BLaER1 treated with 17β-estradiol and CSF1 and Interleukin-3, amounts not matched to agents 10 nM and 100 nM (cell line): ENCODE data around the gene PLK2.

Experiments used
- H3K27ac ChIP-seq, 11 experiments: shearing (Covaris generic); formaldehyde crosslinking; 2 replicates each; pipeline ENCODE4 v1.8.1; 2022
- H3K27me3 ChIP-seq, 11 experiments: shearing (Covaris generic); formaldehyde crosslinking; 2 replicates each; pipeline ENCODE4 v1.8.1; 2022
- H3K36me3 ChIP-seq, 11 experiments: shearing (Covaris generic); formaldehyde crosslinking; 2 replicates each; pipeline ENCODE4 v1.8.1; 2022
- H3K4me1 ChIP-seq, 10 experiments: shearing (Covaris generic); formaldehyde crosslinking; 2 replicates each; pipeline ENCODE4 v1.8.1; 2022
- H3K4me2 ChIP-seq, 11 experiments: shearing (Covaris generic); formaldehyde crosslinking; 2 replicates each; pipeline ENCODE4 v1.8.1; 2022
- H3K4me3 ChIP-seq, 10 experiments: shearing (Covaris generic); formaldehyde crosslinking; 2 replicates each; pipeline ENCODE4 v1.8.1; 2022
- H3K9ac ChIP-seq, 11 experiments: shearing (Covaris generic); formaldehyde crosslinking; 2 replicates each; pipeline ENCODE4 v1.8.1; 2022
- H3K9me3 ChIP-seq, 11 experiments: shearing (Covaris generic); formaldehyde crosslinking; replicated peaks in 1 of 11; 2 replicates each; pipeline ENCODE4 v1.8.1; 2022
- H4K20me1 ChIP-seq, 11 experiments: shearing (Covaris generic); formaldehyde crosslinking; 2 replicates each; pipeline ENCODE4 v1.8.1; 2022
- Cebpa-rat ChIP-seq, 11 experiments: shearing (Covaris generic); IDR thresholded peaks; 2 replicates each; pipeline ENCODE4 v1.8.1; 2022

Gene PLK2

DNA sequence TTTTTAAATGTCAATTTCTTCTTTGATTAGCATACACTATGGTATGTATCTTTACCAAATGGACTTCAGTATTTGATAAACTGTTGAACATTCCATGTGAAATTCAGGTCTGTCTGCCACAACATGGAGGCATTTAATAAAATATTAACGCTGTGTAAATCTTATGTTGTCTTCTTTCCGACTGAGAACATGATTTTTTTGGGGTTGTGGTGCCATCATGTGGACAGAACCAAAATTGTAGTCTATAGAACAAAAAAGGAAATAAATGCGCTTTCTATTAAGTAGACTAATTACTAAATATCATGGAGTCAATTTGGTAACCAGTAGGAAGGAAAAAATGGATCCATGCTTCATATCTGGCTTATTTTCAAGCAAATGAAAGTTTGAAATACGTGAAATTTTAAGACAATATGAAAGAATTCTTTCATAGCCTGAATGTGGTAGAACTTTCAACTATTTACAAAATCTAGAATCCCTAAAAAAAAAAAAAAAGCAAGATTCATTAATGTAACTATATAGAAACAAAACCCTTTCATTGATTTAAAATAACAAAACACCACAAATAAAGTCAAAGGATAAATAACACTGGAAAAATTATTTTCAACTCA is 2.8 kb upstream of the PLK2 start:
- Histone ChIP-seq H3K27me3 (peaks cover 4 to 21% (median 20%) of the 10 kb centered on the region in 11 experiments; a peak in 20 of 22 replicates), H4K20me1 (peaks cover 0 to 21% (median 13%) of the 10 kb centered on the region in 11 experiments; a peak in 13 of 22 replicates), H3K4me1 (peaks cover 26 to 45% (median 31%) of the 10 kb centered on the region in 10 experiments), H3K4me3 (no peak overlapping the region), H3K9ac (peak overlapping the region in 9 of 11 experiments; percentile 83 to 90 (median 87); a peak in 10 of 22 replicates), H3K27ac (peak overlapping the region; percentile 25 to 95 (median 87); a peak in 21 of 22 replicates), H3K9me3 (no peaks in the 10 kb centered on the region), H3K4me2 (peak overlapping the region in 9 of 11 experiments; percentile 66 to 98 (median 93); a peak in 15 of 22 replicates), H3K36me3 (peaks cover 2 to 6% (median 4%) of the 10 kb centered on the region in 11 experiments; a peak in 13 of 22 replicates)
- no peak for TF ChIP-seq Cebpa-rat (IDR thresholded peaks at IDR 0.05)

DNA sequence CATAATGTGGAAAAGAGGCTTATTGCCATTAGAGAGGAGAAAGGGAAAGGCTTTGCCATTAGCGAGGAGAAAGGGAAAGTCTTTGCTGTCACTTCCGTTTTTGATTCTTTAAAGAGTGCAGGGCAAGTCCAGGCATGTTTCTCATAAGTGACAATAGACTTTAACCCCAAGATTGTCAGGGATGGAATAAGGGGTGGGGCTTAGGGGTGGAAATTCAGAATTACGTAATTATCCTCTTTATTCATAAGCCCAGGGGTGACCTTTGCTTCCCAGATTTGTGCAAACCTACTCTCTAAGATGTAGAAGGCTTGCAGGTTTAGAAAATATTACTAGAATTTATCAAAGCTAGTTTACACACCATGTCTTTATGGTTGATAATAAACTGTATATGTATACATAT is 2.3 kb upstream of the PLK2 start:
- Histone ChIP-seq H3K36me3 (peaks cover 8 to 12% (median 10%) of the 10 kb centered on the region in 11 experiments; a peak in 21 of 22 replicates), H3K4me1 (peaks cover 26 to 45% (median 31%) of the 10 kb centered on the region in 10 experiments), H3K27ac (peak overlapping the region; percentile 25 to 95 (median 87); a peak in 21 of 22 replicates), H4K20me1 (peaks cover 0 to 26% (median 15%) of the 10 kb centered on the region in 11 experiments; a peak in 13 of 22 replicates), H3K27me3 (peaks cover 4 to 23% (median 21%) of the 10 kb centered on the region in 11 experiments; a peak in 20 of 22 replicates), H3K9me3 (no peaks in the 10 kb centered on the region), H3K9ac (peak overlapping the region in 9 of 11 experiments; percentile 83 to 90 (median 87); a peak in 16 of 22 replicates), H3K4me3 (no peak overlapping the region), H3K4me2 (peak overlapping the region; percentile 66 to 98 (median 90))
- no peak for TF ChIP-seq Cebpa-rat (IDR thresholded peaks at IDR 0.05)

DNA sequence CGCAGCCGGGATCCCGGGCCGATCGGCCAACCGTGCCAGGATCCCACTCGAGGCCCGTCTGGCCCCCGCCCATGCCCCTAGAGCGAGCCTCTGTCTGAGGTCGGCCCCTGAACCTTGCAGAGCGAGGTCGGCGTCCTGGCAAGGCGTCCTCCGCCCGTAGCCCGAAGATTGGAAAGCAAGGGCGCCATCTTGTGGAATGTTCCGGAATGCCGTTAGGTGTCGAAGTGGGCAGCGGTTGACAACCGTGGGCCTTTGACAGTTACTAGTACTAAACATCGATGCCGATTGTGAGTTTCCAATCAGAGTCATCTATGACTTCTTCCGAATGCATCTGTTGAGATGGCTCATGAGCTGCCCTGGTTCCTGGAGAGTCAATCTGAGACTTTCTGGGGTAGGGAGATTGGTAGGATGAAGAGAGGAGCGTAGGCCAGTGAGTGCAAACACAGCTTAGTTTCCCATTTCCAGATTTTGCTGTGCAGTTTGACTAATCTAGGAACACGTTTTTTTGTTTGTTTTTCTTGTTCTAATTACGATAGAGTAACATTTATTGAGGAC is 923 bp upstream of the PLK2 start:
- Histone ChIP-seq H3K4me3 (peak overlapping the region; percentile 71 to 94 (median 80)), H3K36me3 (peaks cover 21 to 24% (median 23%) of the 10 kb centered on the region in 11 experiments), H3K27ac (peak overlapping the region; percentile 82 to 95 (median 87)), H3K9me3 (no peaks in the 10 kb centered on the region), H3K9ac (peak overlapping the region; percentile 83 to 95 (median 87)), H3K27me3 (peaks cover 4 to 23% (median 21%) of the 10 kb centered on the region in 11 experiments; a peak in 20 of 22 replicates), H3K4me2 (peak overlapping the region; percentile 77 to 98 (median 93)), H4K20me1 (peaks cover 0 to 39% (median 17%) of the 10 kb centered on the region in 11 experiments; a peak in 13 of 22 replicates), H3K4me1 (peaks cover 20 to 49% (median 29%) of the 10 kb centered on the region in 10 experiments)
- no peak for TF ChIP-seq Cebpa-rat (IDR thresholded peaks at IDR 0.05)

DNA sequence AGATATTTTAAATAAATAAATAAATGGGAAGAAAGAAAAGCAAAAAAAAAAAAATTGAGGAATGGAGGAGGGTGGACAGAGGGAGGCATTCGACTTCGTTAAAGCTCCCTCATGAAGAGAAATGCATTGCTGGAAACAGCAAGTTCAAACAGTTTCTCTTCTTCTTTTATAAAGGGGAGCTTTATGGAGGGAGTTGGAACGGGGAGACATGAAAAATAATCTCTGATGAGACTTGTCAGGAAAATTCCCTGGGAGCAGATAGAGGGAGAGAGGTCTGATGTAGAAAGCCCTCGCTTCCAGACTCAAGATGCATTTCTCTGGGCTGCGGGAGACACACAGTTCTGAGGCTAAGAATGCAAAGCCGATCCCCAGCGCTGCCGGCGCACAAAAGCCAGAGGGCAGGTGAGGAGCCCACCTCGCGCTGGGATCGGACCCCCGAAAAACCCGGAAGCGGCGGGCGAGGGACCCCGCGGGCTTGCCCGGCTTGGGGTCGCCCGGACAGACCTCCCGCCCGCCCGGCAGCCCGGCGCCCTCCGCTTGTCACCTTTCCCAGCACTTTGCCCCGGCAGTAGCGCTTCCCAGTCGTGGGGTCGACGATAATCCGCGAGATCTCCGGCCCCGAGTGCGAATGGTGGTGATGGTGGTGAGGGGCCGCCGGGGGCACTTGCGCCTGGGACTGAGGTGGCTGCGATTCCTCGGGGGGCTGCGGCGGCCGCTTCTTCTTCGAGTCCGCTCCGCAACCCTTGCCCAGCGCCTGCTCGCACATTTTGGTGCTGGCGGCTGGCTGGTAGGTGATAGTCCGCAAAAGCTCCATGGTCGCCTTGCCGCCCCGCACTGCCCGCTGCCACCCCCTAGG is 512 bp downstream of the PLK2 start:
- Histone ChIP-seq H3K36me3 (peaks cover 35 to 39% (median 37%) of the 10 kb centered on the region in 11 experiments), H3K27ac (peak overlapping the region; percentile 82 to 95 (median 87); a peak in 21 of 22 replicates)

DNA sequence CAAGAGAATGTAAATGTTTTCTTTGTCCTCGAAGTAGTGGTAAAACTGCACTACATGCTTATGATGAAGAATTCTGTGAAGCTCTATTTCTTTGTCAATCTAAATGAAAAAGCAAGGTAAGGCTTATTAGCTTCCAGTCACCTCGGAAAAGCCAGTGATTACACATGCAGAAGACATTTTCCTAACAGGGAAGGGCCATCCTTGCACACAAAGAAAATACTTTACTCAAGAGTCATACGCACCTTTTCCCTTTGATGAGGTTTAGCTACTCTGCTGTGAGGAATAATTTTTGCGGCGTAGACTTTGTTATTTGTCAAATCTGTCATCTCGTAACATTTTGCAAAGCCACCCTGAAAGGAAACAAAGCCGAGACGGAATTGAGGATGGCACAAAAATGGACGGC is 1.1 kb downstream of the PLK2 start:
- no peak for TF ChIP-seq Cebpa-rat (IDR thresholded peaks at IDR 0.05)
- Histone ChIP-seq H3K4me3 (peak overlapping the region; percentile 71 to 94 (median 80)), H3K27ac (no peak overlapping the region; a peak in 1 of 22 replicates), H3K9me3 (no peaks in the 10 kb centered on the region), H3K27me3 (peaks cover 4 to 23% (median 21%) of the 10 kb centered on the region in 11 experiments; a peak in 20 of 22 replicates), H3K4me1 (peaks cover 20 to 53% (median 29%) of the 10 kb centered on the region in 10 experiments), H3K36me3 (peaks cover 42 to 45% (median 44%) of the 10 kb centered on the region in 11 experiments), H3K4me2 (peak overlapping the region; percentile 77 to 98 (median 93)), H3K9ac (peak overlapping the region; percentile 83 to 95 (median 87); a peak in 18 of 22 replicates), H4K20me1 (peaks cover 0 to 50% (median 17%) of the 10 kb centered on the region in 11 experiments; a peak in 13 of 22 replicates)

More for the DNA sequence above, 512 bp downstream of the PLK2 start:
- Histone ChIP-seq H3K4me2 (peak overlapping the region; percentile 77 to 98 (median 93)), H3K9ac (peak overlapping the region; percentile 83 to 95 (median 87)), H3K27me3 (peaks cover 4 to 23% (median 21%) of the 10 kb centered on the region in 11 experiments; a peak in 20 of 22 replicates), H3K4me1 (peaks cover 20 to 53% (median 29%) of the 10 kb centered on the region in 10 experiments), H3K4me3 (peak overlapping the region; percentile 71 to 94 (median 80)), H3K9me3 (no peaks in the 10 kb centered on the region), H4K20me1 (peaks cover 0 to 50% (median 17%) of the 10 kb centered on the region in 11 experiments; a peak in 13 of 22 replicates)
- no peak for TF ChIP-seq Cebpa-rat (IDR thresholded peaks at IDR 0.05)

DNA sequence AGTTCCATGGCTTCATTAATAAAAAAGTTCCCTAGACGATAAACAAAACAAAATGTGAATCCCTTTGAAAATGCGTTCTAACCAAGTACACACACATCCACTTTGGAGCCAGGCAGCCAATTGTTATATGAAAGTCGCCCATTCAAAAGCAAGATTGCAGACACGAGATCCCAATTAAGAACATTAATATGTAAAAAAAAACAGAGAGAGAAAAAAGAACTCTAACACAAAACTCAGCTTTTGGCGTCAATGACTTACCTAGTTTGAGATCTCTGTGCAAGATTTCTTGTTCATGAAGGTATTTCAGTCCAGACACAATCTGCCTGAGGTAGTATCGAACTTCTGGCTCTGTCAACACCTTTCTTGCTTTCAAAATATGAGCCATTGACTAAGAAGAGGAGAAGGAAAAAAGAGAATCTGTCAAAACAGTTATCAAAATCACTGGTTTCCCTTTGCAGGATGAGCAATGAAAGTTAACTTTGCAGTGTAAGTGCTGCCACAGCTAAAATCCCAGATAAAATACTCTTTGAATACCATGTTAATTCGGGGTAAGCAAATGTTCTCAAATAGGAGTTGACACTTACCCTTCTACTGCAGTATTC is 1.6 kb downstream of the PLK2 start:
- H3K9ac ChIP-seq = peak overlapping the region in 7 of 11 experiments; percentile 84 to 95 (median 88); a peak in 9 of 22 replicates
- peaks cover 0 to 50% (median 17%) of the 10 kb centered on the region in 11 experiments; a peak in 13 of 22 replicates for H4K20me1 ChIP-seq
- peak overlapping the region; percentile 77 to 98 (median 93) for H3K4me2 ChIP-seq
- peaks cover 4 to 23% (median 21%) of the 10 kb centered on the region in 11 experiments; a peak in 20 of 22 replicates for H3K27me3 ChIP-seq
- no peak for TF ChIP-seq Cebpa-rat (IDR thresholded peaks at IDR 0.05)
- H3K27ac ChIP-seq = no peak overlapping the region
- H3K36me3 ChIP-seq = peaks cover 46 to 50% (median 48%) of the 10 kb centered on the region in 11 experiments
- H3K4me3 ChIP-seq = peak overlapping the region; percentile 71 to 94 (median 80)
- peaks cover 20 to 53% (median 29%) of the 10 kb centered on the region in 10 experiments for H3K4me1 ChIP-seq
- no peaks in the 10 kb centered on the region for H3K9me3 ChIP-seq

DNA sequence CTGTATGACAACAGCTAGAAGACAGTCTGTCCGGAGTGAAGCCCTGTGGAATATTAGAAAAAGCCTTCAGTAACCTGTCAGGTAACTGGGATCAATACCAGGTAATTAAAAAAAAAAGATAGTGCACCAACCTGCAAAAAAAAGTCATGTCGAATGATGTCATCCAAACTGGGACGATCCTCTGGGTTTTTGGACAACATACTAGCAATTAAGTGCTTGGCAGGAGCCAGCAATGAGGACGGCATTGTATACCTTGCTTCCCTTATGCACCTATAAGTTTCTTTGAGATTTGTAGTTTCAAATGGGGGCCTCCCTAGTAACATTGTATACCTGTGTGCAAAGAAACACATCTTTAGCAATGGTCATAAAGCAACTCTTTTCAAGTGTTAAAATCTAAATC is 2.8 kb downstream of the PLK2 start:
- Histone ChIP-seq H4K20me1 (peaks cover 0 to 50% (median 17%) of the 10 kb centered on the region in 11 experiments; a peak in 13 of 22 replicates), H3K27me3 (peaks cover 4 to 23% (median 21%) of the 10 kb centered on the region in 11 experiments; a peak in 20 of 22 replicates), H3K36me3 (peaks cover 46 to 61% (median 54%) of the 10 kb centered on the region in 11 experiments), H3K9me3 (no peaks in the 10 kb centered on the region), H3K4me2 (peak overlapping the region in 3 of 11 experiments; percentile 77 to 98 (median 91); a peak in 3 of 22 replicates), H3K9ac (no peak overlapping the region), H3K4me3 (no peak overlapping the region), H3K27ac (no peak overlapping the region), H3K4me1 (peaks cover 17 to 48% (median 24%) of the 10 kb centered on the region in 10 experiments)
- TF ChIP-seq Cebpa-rat (IDR thresholded peaks at IDR 0.05) = no peak
